Breast epithelium (tissue), 4 donors: Measurements from ENCODE around the gene PLPP3. TPM values are rescaled to one million over a fixed set of nuclear protein-coding genes. Genes with fewer than 3 reads are reported as not detected.

Experiments
- DNase-seq, 2 donors: peaks; one replicate each; pipeline ENCODE4 v3.0.0-alpha.2; 2019; ENCODE audit warnings: low spot score in 2 of 2
- H3K27ac ChIP-seq, 2 donors: fragments of 200-600 bp; sonication (generic) in 1 of 2; one replicate each; pipeline ENCODE4 v1.5.1; 2016 to 2019; ENCODE audit warnings: mild to moderate bottlenecking in 1 of 2
- H3K27me3 ChIP-seq, 2 donors: fragments of 200-600 bp; sonication (generic) in 1 of 2; one replicate each; pipeline versions ENCODE4 v1.5.1 to v1.6.0; 2017 to 2019; ENCODE audit warnings: control low read depth in 1 of 2, mild to moderate bottlenecking in 1 of 2
- H3K36me3 ChIP-seq: fragments of 200-600 bp; one replicate; pipeline ENCODE4 v1.5.1; 2019
- H3K4me1 ChIP-seq, 2 donors: fragments of 200-600 bp; sonication (generic); one replicate each; pipeline ENCODE4 v1.5.1; 2016 to 2019; ENCODE audit warnings: control low read depth in 1 of 2
- H3K4me3 ChIP-seq, 3 donors: fragments of 200-600 bp; sonication (generic); 1 replicate in 2 of 3; 2 replicates in 1 of 3; pipeline ENCODE4 v1.5.1; 2016 to 2019; ENCODE audit warnings: mild to moderate bottlenecking in 3 of 3, moderate library complexity in 2 of 3
- H3K9me3 ChIP-seq, 2 donors: fragments of 200-600 bp; sonication (generic) in 1 of 2; one replicate each; pipeline ENCODE4 v1.5.1; 2016 to 2019; ENCODE audit warnings: control low read depth in 1 of 2
- POLR2A ChIP-seq: fragments of 450-650 bp; IDR thresholded peaks from one replicate; pipeline ENCODE4 v1.6.1; 2016; ENCODE audit warnings: antibody characterized with exemption, mild to moderate bottlenecking, moderate library complexity
- POLR2AphosphoS5 ChIP-seq, 3 donors: sonication (generic); formaldehyde crosslinking; IDR thresholded peaks; one replicate each; pipeline ENCODE4 v1.6.1; 2017; ENCODE audit warnings: antibody characterized with exemption in 3 of 3
- intact Hi-C: fragments of 100-400 bp; cut with DNase I; formaldehyde crosslinking; loops from one replicate; pipeline ENCODE4 v1.15.1; 2023; ENCODE audit warnings: low total_unique reads
- total RNA-seq, 3 donors: library from RNA; depleted of rRNA; stranded (reverse); fragments of >200 nt; gene quantifications; one replicate each; pipeline ENCODE4 v1.1.0, GENCODE V29; 2016
- TF ChIP-seq, protein P1 (sequence below), 3 donors: fragments of 450-650 bp; IDR thresholded peaks; one replicate each; pipeline ENCODE4 v1.5.1; 2016 to 2017; ENCODE audit warnings: antibody characterized with exemption in 3 of 3, mild to moderate bottlenecking in 3 of 3, moderate library complexity in 3 of 3

The PLPP3 gene
- total RNA-seq, 3 donors from 2014 or later = 122 to 275 (median 127) TPM

DNA sequence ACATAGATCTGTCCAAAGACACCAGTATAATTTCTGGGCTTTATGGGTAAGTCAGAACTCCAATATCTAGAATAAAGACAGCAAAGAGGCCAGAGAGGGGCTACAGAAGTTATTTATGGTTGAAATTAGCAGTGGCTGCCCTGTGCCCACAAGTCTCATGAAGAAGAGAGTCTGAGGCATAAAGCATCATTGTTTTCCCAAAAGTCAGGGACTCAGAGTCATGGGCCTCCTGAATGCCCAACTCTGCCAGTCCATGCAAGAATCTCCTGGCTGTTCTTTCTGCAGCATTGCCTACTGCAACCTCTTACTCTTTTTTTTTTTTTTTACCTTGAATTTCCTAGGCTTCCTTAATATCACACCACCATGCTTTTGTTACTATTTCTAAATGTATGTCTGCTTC lies 49.6 kb downstream of the PLPP3 start:
- Histone ChIP-seq H3K9me3 (no peaks in the 10 kb centered on the region), H3K4me1 (peaks cover 0 to 4% of the 10 kb centered on the region in 2 donors), H3K4me3 (no peak overlapping the region), H3K36me3 (no peaks in the 10 kb centered on the region), H3K27ac (no peak overlapping the region), H3K27me3 (no peaks in the 10 kb centered on the region)
- TF ChIP-seq POLR2AphosphoS5 (IDR thresholded peaks at IDR 0.05) (no peak), POLR2A (no peak)
- TF ChIP-seq, protein P1, sequence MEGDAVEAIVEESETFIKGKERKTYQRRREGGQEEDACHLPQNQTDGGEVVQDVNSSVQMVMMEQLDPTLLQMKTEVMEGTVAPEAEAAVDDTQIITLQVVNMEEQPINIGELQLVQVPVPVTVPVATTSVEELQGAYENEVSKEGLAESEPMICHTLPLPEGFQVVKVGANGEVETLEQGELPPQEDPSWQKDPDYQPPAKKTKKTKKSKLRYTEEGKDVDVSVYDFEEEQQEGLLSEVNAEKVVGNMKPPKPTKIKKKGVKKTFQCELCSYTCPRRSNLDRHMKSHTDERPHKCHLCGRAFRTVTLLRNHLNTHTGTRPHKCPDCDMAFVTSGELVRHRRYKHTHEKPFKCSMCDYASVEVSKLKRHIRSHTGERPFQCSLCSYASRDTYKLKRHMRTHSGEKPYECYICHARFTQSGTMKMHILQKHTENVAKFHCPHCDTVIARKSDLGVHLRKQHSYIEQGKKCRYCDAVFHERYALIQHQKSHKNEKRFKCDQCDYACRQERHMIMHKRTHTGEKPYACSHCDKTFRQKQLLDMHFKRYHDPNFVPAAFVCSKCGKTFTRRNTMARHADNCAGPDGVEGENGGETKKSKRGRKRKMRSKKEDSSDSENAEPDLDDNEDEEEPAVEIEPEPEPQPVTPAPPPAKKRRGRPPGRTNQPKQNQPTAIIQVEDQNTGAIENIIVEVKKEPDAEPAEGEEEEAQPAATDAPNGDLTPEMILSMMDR (IDR thresholded peaks at IDR 0.05) = no peak
- intact Hi-C loops = no loop called here
- no peak for DNase-seq

DNA sequence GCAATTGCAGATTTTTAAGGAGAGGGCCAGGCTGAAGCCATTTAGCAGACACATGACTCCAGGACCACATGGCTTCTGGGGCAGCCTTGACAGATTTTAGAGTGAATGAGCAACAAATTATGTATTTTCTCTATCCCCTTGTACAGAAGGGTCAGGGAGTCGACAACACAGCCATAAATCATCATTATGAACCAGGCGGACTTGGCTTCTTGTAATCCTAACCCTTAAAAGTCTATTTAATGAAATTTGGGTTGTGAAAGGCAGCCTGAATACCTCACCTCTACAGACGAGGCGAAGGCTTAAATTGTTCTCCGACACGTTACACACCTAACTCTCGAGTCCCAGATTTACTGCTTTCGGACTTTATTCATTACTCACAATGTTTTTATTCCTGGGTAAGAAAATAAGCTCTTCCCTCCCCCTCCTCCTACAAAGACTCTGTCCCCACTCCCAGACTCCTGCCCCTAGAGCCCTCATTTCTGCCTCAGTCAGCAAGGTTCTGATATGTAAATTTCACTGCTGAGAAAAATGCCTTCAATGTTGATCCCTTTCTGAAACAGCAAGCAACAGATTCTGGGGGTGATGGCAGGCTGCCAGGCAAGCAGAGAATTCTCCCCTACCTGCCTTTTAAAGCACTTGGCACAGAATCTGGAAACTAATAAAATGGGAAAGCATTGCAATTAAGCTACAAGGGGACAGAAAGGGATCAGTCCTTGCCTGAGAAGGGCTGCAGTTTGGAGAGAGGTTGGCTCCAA lies 51.6 kb downstream of the PLPP3 start:
- H3K4me1 ChIP-seq = peaks cover 0 to 4% of the 10 kb centered on the region in 2 donors
- H3K9me3 ChIP-seq = no peaks in the 10 kb centered on the region
- no peaks in the 10 kb centered on the region for H3K27me3 ChIP-seq
- peak overlapping the region; percentile 34 to 38 for H3K27ac ChIP-seq
- no peak for DNase-seq
- intact Hi-C loops = no loop called here
- no peak for TF ChIP-seq POLR2AphosphoS5 (IDR thresholded peaks at IDR 0.05)
- no peaks in the 10 kb centered on the region for H3K36me3 ChIP-seq
- no peak overlapping the region for H3K4me3 ChIP-seq

DNA sequence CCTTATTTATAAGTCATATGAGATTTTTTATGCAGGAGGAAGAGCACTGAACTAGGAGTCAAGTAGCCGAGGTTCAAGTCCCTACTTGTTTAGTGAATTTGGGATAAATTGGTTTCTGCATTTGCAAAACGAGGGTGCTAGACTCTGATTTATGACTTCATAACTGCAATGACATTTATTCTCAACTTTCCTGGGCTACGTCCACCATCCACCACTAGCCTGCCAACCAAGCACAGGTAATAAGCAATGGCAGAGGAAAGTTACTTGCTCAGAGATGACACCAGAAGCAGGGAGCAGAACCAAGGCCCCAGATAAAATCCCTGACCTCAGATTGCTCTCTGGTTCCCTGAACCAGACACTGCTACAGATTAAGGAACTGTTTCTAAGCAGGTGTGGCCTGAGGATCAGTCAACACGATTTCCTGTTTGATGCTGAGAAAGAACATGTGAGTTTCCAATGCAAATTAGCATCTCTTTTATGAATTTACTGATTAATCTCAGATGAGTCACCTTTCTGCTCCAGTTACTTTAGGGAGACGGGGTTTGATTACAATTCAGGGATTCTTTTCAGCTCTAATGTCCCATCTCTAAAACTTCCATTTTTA lies 52.7 kb downstream of the PLPP3 start:
- H3K4me1 ChIP-seq = peaks cover 0 to 4% of the 10 kb centered on the region in 2 donors
- no peaks in the 10 kb centered on the region for H3K36me3 ChIP-seq
- H3K27ac ChIP-seq = peak overlapping the region in 1 of 2 donors; percentile 15
- TF ChIP-seq, protein P1 (IDR thresholded peaks at IDR 0.05) = no peak
- TF ChIP-seq POLR2AphosphoS5 (IDR thresholded peaks at IDR 0.05) = no peak
- no peak for TF ChIP-seq POLR2A
- no peak overlapping the region for H3K4me3 ChIP-seq
- intact Hi-C loops = no loop called here
- H3K27me3 ChIP-seq = no peaks in the 10 kb centered on the region
- DNase-seq = no peak
- no peaks in the 10 kb centered on the region for H3K9me3 ChIP-seq

DNA sequence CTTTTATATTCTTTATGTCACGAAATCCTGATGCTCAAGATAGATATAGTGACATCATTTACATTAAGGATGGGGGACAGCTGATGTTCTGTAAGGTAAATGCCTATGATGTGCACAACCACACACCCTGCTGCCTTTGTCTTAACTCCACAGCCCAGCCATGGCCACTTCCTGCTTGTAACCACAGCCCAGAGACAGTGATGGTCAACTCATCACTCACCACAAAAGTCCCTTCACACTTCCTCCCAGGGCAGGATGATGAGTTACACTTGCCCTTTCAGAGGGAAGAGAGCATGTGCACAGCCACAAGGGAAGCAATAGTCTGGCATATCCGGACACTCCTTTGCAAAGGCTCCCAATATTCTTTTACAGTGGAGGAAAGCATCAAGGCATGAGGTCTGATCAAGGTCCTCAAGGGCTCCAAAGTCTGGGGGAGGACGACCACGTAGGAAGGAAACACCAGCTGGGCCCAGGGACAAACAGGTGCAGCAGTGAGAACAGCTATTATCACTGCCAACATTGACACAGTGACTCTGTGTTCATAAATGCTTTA lies 53.8 kb downstream of the PLPP3 start:
- H3K27ac ChIP-seq = no peak overlapping the region
- no peak for DNase-seq
- H3K27me3 ChIP-seq = no peaks in the 10 kb centered on the region
- H3K9me3 ChIP-seq = no peaks in the 10 kb centered on the region
- no peak overlapping the region for H3K4me3 ChIP-seq
- peaks cover 0 to 4% of the 10 kb centered on the region in 2 donors for H3K4me1 ChIP-seq
- no peak for TF ChIP-seq POLR2A
- peak in 1 of 3 donors; percentile 33 for TF ChIP-seq POLR2AphosphoS5 (IDR thresholded peaks at IDR 0.05)
- no peaks in the 10 kb centered on the region for H3K36me3 ChIP-seq
- intact Hi-C loops = no loop called here

DNA sequence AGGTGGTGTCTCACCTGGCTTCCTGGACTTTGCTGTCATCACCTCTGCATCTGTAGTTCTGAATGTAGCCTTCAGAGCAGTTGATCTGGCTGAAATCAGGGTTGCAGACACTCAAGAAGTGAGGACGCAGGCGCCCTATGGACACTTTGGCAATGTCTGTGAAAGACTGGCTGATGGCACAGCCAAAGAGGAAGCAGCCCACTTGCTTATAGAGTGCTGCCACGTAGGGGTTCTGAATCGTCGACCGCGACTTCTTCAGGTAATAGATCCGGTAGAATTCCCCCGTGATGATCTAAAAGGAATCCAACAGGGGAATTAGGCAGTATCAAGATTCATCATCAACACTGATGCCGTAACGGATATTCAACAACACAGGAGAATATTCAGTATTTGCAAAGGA lies 55.1 kb downstream of the PLPP3 start:
- Histone ChIP-seq H3K4me3 (no peak overlapping the region), H3K36me3 (no peaks in the 10 kb centered on the region), H3K27me3 (no peaks in the 10 kb centered on the region), H3K27ac (no peak overlapping the region), H3K9me3 (no peaks in the 10 kb centered on the region), H3K4me1 (no peaks in the 10 kb centered on the region)
- no peak for DNase-seq
- intact Hi-C loops = no loop called here
- TF ChIP-seq POLR2A (no peak), POLR2AphosphoS5 (IDR thresholded peaks at IDR 0.05) (no peak)
- TF ChIP-seq, protein P1 (IDR thresholded peaks at IDR 0.05) = no peak

DNA sequence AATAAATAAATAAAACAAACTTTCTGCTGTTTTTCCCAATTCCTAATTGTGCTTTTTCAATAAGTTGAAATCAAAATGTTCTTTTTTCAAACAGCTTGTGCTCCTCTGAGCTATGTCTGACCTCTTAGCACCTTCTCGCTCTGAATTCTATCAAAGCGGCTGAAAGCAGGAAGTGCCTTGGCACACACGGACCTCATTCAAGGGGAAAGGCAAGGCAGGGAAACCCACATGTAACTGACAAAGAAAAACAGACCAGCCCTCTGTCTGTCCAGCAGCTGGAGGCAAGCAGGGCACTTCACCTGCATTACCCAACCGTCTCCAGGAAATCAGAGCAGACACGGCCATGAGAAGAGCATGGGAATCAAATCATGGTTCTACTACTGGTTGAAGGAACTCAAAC lies 56.7 kb downstream of the PLPP3 start:
- Histone ChIP-seq H3K4me1 (no peaks in the 10 kb centered on the region), H3K27ac (peak overlapping the region in 1 of 2 donors; percentile 9), H3K9me3 (no peaks in the 10 kb centered on the region), H3K27me3 (no peaks in the 10 kb centered on the region), H3K36me3 (no peaks in the 10 kb centered on the region), H3K4me3 (no peak overlapping the region)
- intact Hi-C loops = no loop called here
- DNase-seq = no peak
- TF ChIP-seq POLR2A (no peak), POLR2AphosphoS5 (IDR thresholded peaks at IDR 0.05) (no peak)
- TF ChIP-seq, protein P1 (IDR thresholded peaks at IDR 0.05) = no peak
